ENCODE measurements around the gene CDK8.

Gene CDK8

GRCh38 chr13:26445092-26445491, 191.2 kb downstream of the CDK8 start:
- no peak overlapping the region for H3K4me3 ChIP-seq (ENCODE audit: low read length)
- no peak for TF ChIP-seq CTCF (IDR thresholded peaks at IDR 0.05; ENCODE audit: insufficient read depth, low read depth, low read length, missing control alignments)
- no peak for DNase-seq (ENCODE audit: low read depth)

GRCh38 chr13:26446751-26447150, 192.8 kb downstream of the CDK8 start:
- no peak overlapping the region for H3K4me3 ChIP-seq (ENCODE audit: low read length)
- no peak for TF ChIP-seq CTCF (IDR thresholded peaks at IDR 0.05; ENCODE audit: insufficient read depth, low read depth, low read length, missing control alignments)
- DNase-seq (ENCODE audit: low read depth): peak; percentile 9

GRCh38 chr13:26448032-26448431, 194.1 kb downstream of the CDK8 start:
- no peak for TF ChIP-seq CTCF (IDR thresholded peaks at IDR 0.05; ENCODE audit: insufficient read depth, low read depth, low read length, missing control alignments)
- H3K4me3 ChIP-seq (ENCODE audit: low read length): no peak overlapping the region
- no peak for DNase-seq (ENCODE audit: low read depth)

GRCh38 chr13:26449063-26449848, 195.3 kb downstream of the CDK8 start:
- peak; percentile 43 for DNase-seq (ENCODE audit: low read depth)
- no peak overlapping the region for H3K4me3 ChIP-seq (ENCODE audit: low read length)
- TF ChIP-seq CTCF (IDR thresholded peaks at IDR 0.05; ENCODE audit: insufficient read depth, low read depth, low read length, missing control alignments): no peak

Data from epithelial cell of esophagus (primary cell).